GM12891 (cell line): Measurements from ENCODE around the gene KLF14.

Source experiments
- PAX5 ChIP-seq: IDR thresholded peaks from 2 replicates; pipeline ENCODE4 v1.6.1; 2011; ENCODE audit warnings: low read length, moderate library complexity, mild to moderate bottlenecking; ENCODE audit not compliant: insufficient read depth, severe bottlenecking
- POLR2A ChIP-seq: IDR thresholded peaks from 2 replicates; pipeline ENCODE4 v1.6.1; 2011; ENCODE audit warnings: low read depth, low read length, control low read depth
- POLR2AphosphoS5 ChIP-seq: IDR thresholded peaks from 2 replicates; pipeline ENCODE4 v1.6.1; 2011; ENCODE audit warnings: low read depth, low read length, control low read depth
- SPI1 ChIP-seq: IDR thresholded peaks from 2 replicates; pipeline ENCODE4 v1.6.1; 2011; ENCODE audit warnings: low read depth, low read length, control low read depth
- TAF1 ChIP-seq: IDR thresholded peaks from 2 replicates; pipeline ENCODE4 v1.6.1; 2011; ENCODE audit warnings: low read depth, low read length, control low read depth

- TF ChIP-seq TAF1 = no peak
- no peak for TF ChIP-seq SPI1
- TF ChIP-seq POLR2AphosphoS5 = no peak
- no peak for TF ChIP-seq POLR2A
- no peak for TF ChIP-seq PAX5
Observed at GRCh38 chr7:130758429-130759056, 24.5 kb upstream of the KLF14 start.
